GM23338 (cell line): ENCODE measurements around the gene ATN1. TPM values are rescaled to one million over a fixed set of nuclear protein-coding genes. Genes with fewer than 3 reads are reported as not detected.

ENCODE experiments used
- ATAC-seq: fragments of 200-7000 bp; cut with Tn5 transposase; 3 replicates; pipeline ENCODE4 v1.9.1; 2020
- DNase-seq: peaks from one replicate; pipeline ENCODE4 v3.0.0-alpha.2; 2015; ENCODE audit warnings: low spot score
- H2AFZ ChIP-seq: fragments of 200-600 bp; sonication (generic); 2 replicates; pipeline ENCODE4 v1.8.0; 2016; ENCODE audit warnings: antibody characterized with exemption, mild to moderate bottlenecking, moderate library complexity
- H3F3A ChIP-seq: fragments of 200-600 bp; sonication (generic); replicated peaks from 2 replicates; pipeline ENCODE4 v1.8.0; 2017; ENCODE audit warnings: antibody characterized with exemption, mixed run types, low read depth
- H3K27ac ChIP-seq: fragments of 200-600 bp; sonication (generic); 2 replicates; pipeline ENCODE4 v1.6.1; 2016; ENCODE audit warnings: low read depth
- H3K27me3 ChIP-seq: fragments of 200-600 bp; sonication (generic); 2 replicates; pipeline ENCODE4 v1.8.0; 2016; ENCODE audit warnings: mild to moderate bottlenecking, mixed run types, moderate library complexity; ENCODE audit not compliant: insufficient read depth
- H3K36me3 ChIP-seq: fragments of 200-600 bp; sonication (generic); 2 replicates; pipeline ENCODE4 v1.8.0; 2016; ENCODE audit warnings: mild to moderate bottlenecking; ENCODE audit not compliant: insufficient read depth
- H3K4me1 ChIP-seq: fragments of 200-600 bp; sonication (generic); 2 replicates; pipeline ENCODE4 v1.8.0; 2016; ENCODE audit warnings: mild to moderate bottlenecking, moderate library complexity; ENCODE audit not compliant: insufficient read depth
- H3K4me2 ChIP-seq: fragments of 200-600 bp; sonication (generic); 2 replicates; pipeline ENCODE4 v1.7.1; 2017; ENCODE audit warnings: mixed run types
- H3K4me3 ChIP-seq: fragments of 200-600 bp; sonication (generic); 2 replicates; pipeline ENCODE4 v1.6.1; 2016; ENCODE audit warnings: mixed run types
- H3K79me2 ChIP-seq: fragments of 200-600 bp; sonication (generic); replicated peaks from 2 replicates; pipeline ENCODE4 v1.8.0; 2017; ENCODE audit warnings: mild to moderate bottlenecking; ENCODE audit not compliant: insufficient read depth
- H3K9me2 ChIP-seq: fragments of 200-600 bp; sonication (generic); 2 replicates; pipeline ENCODE4 v1.8.0; 2017; ENCODE audit not compliant: insufficient read depth
- H4K20me1 ChIP-seq: fragments of 200-600 bp; sonication (generic); replicated peaks from 2 replicates; pipeline ENCODE4 v1.8.0; 2017; ENCODE audit warnings: mild to moderate bottlenecking; ENCODE audit not compliant: insufficient read depth
- H3K27ac Mint-ChIP-seq: 2 replicates; pipeline ENCODE4 v1.8.0; 2020; ENCODE audit warnings: inconsistent platforms, mild to moderate bottlenecking, moderate library complexity, mixed read lengths
- H3K27me3 Mint-ChIP-seq: 3 replicates; pipeline ENCODE4 v1.8.0; 2022; ENCODE audit warnings: low read depth, mild to moderate bottlenecking, moderate library complexity, mixed read lengths, inconsistent platforms; ENCODE audit not compliant: insufficient read depth, poor library complexity
- H3K36me3 Mint-ChIP-seq: 3 replicates; pipeline ENCODE4 v1.8.0; 2021; ENCODE audit warnings: low read depth, mild to moderate bottlenecking, inconsistent platforms, moderate library complexity, mixed read lengths
- H3K4me1 Mint-ChIP-seq: 3 replicates; pipeline ENCODE4 v1.8.0; 2020; ENCODE audit warnings: mild to moderate bottlenecking, inconsistent platforms, mixed read lengths
- H3K4me3 Mint-ChIP-seq: 3 replicates; pipeline ENCODE4 v1.8.0; 2021; ENCODE audit warnings: moderate library complexity, mild to moderate bottlenecking, inconsistent platforms, mixed read lengths
- H3K9me3 Mint-ChIP-seq: 3 replicates; pipeline ENCODE4 v1.8.0; 2020; ENCODE audit warnings: moderate library complexity, mild to moderate bottlenecking, inconsistent platforms, mixed read lengths
- CTCF ChIP-seq, 2 experiments: fragments of 200-600 bp in 1 of 2; sonication (generic) in 1 of 2; conservative IDR thresholded peaks; 2 replicates each; pipeline versions ENCODE4 v1.5.1 to v1.6.1; 2016 to 2017; ENCODE audit warnings: antibody characterized with exemption in 2 of 2, low read depth in 2 of 2, mild to moderate bottlenecking in 2 of 2, moderate library complexity in 1 of 2
- ETS1 ChIP-seq: IDR thresholded peaks from 2 replicates; pipeline ENCODE4 v1.6.1; 2016; ENCODE audit warnings: antibody characterized with exemption
- EZH2phosphoT487 ChIP-seq: fragments of 200-600 bp; sonication (generic); IDR thresholded peaks from one replicate; pipeline ENCODE4 v1.8.1; 2018; ENCODE audit warnings: antibody characterized with exemption; ENCODE audit not compliant: unreplicated experiment
- JUNB ChIP-seq: IDR thresholded peaks from one replicate; pipeline ENCODE4 v1.6.1; 2016; ENCODE audit warnings: antibody characterized with exemption; ENCODE audit not compliant: unreplicated experiment
- NANOG ChIP-seq: IDR thresholded peaks from 2 replicates; pipeline ENCODE4 v1.6.1; 2016; ENCODE audit warnings: antibody characterized with exemption, borderline replicate concordance
- POLR2AphosphoS5 ChIP-seq: IDR thresholded peaks from 2 replicates; pipeline ENCODE4 v1.6.1; 2016; ENCODE audit warnings: antibody characterized with exemption, low read depth
- STAT1 ChIP-seq: IDR thresholded peaks from one replicate; pipeline ENCODE4 v1.6.1; 2016; ENCODE audit warnings: antibody characterized with exemption; ENCODE audit not compliant: unreplicated experiment
- ZNF462 ChIP-seq: fragments of 250-450 bp; sonication (Bioruptor Pico); IDR thresholded peaks from 2 replicates; pipeline ENCODE4 v1.5.0; 2020; ENCODE audit warnings: mild to moderate bottlenecking, moderate library complexity
- polyA plus RNA-seq: library from polyadenylated mRNA; unstranded; fragments of >200 nt; fragmentation: Nextera tagmentation; extraction: Ambion mirVana; gene quantifications from 2 replicates; pipeline ENCODE4 v1.2.1, GENCODE V29; 2016
- total RNA-seq: library from RNA; depleted of rRNA; stranded (reverse); fragments of >200 nt; shearing (Covaris generic); gene quantifications from 2 replicates; pipeline ENCODE4 v1.2.3, GENCODE V29; 2014

Gene ATN1
- total and polyA plus RNA-seq, 2 experiments from 2014 or later, result 27.2 to 49.6 TPM

- Mint-ChIP-seq H3K4me3 (peak overlapping the region; percentile 96), H3K9me3 (peaks cover 2% of the 10 kb centered on the region; the same call in 2 of the 3 replicates), H3K27ac (peak overlapping the region; percentile 76), H3K4me1 (peaks cover 44% of the 10 kb centered on the region), H3K27me3 (peaks cover 47% of the 10 kb centered on the region), H3K36me3 (peaks cover 6% of the 10 kb centered on the region)
- peaks cover 27% of the 10 kb centered on the region for H3F3A ChIP-seq
- TF ChIP-seq POLR2AphosphoS5 (peak; percentile 97), NANOG (no peak), EZH2phosphoT487 (no peak), CTCF (conservative IDR thresholded peaks at IDR 0.05; ENCODE audit: low read depth in 2 of 2) (peak in 1 of 2 experiments; percentile 7; a peak in 1 of 4 replicates), ETS1 (peak; percentile 7; the same call in 1 of the 2 replicates), STAT1 (no peak)
- 0 out of 2 replicates have a peak, but pooled peaks cover 5% of the 10 kb centered on the region for H3K79me2 ChIP-seq
- H3K27me3 ChIP-seq, result no peaks in the 10 kb centered on the region
- ATAC-seq (peak; percentile 61), DNase-seq (peak; percentile 95)
- peak overlapping the region; percentile 72 for H2AFZ ChIP-seq
- H3K4me2 ChIP-seq, result peak overlapping the region; percentile 79
- H4K20me1 ChIP-seq, result no peaks in the 10 kb centered on the region
- peak overlapping the region; percentile 70 for H3K4me3 ChIP-seq
- peaks cover 20% of the 10 kb centered on the region for H3K4me1 ChIP-seq
- peak overlapping the region; percentile 85 for H3K27ac ChIP-seq
- no peaks in the 10 kb centered on the region for H3K36me3 ChIP-seq
- H3K9me2 ChIP-seq, result no peaks in the 10 kb centered on the region
Observed at GRCh38 chr12:6946033-6946919, 18.5 kb downstream of the ATN1 start.

GRCh38 chr12:6946920-6947374 lies 19.2 kb downstream of the ATN1 start:
- H3K79me2 ChIP-seq, result 0 out of 2 replicates have a peak, but pooled peaks cover 5% of the 10 kb centered on the region
- H2AFZ ChIP-seq, result peak overlapping the region; percentile 72
- no peaks in the 10 kb centered on the region for H3K27me3 ChIP-seq
- no peaks in the 10 kb centered on the region for H4K20me1 ChIP-seq
- DNase-seq (no peak), ATAC-seq (no peak)
- peaks cover 27% of the 10 kb centered on the region for H3F3A ChIP-seq
- peak overlapping the region; percentile 70 for H3K4me3 ChIP-seq
- H3K27ac ChIP-seq, result no peak overlapping the region
- peak overlapping the region; percentile 96 for H3K4me3 Mint-ChIP-seq
- H3K4me1 Mint-ChIP-seq, result peaks cover 41% of the 10 kb centered on the region
- peak overlapping the region; percentile 79 for H3K4me2 ChIP-seq
- peaks cover 20% of the 10 kb centered on the region for H3K4me1 ChIP-seq
- TF ChIP-seq NANOG (no peak), JUNB (no peak), CTCF (conservative IDR thresholded peaks at IDR 0.05; ENCODE audit: low read depth in 2 of 2) (no peak), ZNF462 (no peak)
- H3K9me3 Mint-ChIP-seq, result peaks cover 2% of the 10 kb centered on the region; the same call in 2 of the 3 replicates
- peak overlapping the region; percentile 76 for H3K27ac Mint-ChIP-seq
- H3K36me3 Mint-ChIP-seq, result peaks cover 3% of the 10 kb centered on the region
- H3K9me2 ChIP-seq, result no peaks in the 10 kb centered on the region
- no peaks in the 10 kb centered on the region for H3K36me3 ChIP-seq
- H3K27me3 Mint-ChIP-seq, result peaks cover 47% of the 10 kb centered on the region
